ENCODE results near the gene OBP2B.

GRCh38 chr9:133237035-133237731, 28.1 kb upstream of the OBP2B start:
- TF ChIP-seq CTCF (conservative IDR thresholded peaks at IDR 0.05), result no peak
- TF ChIP-seq EZH2 (IDR thresholded peaks at IDR 0.05; ENCODE audit: low read depth), result no peak

Data from PC-9 (cell line).